K562 (cell line): ENCODE measurements around the gene SH3TC2.

ENCODE experiments used
- ADNP ChIP-seq: fragments of 200-800 bp; sonication (Bioruptor generic); IDR thresholded peaks from 2 replicates; pipeline ENCODE4 v1.6.1; 2016; ENCODE audit warnings: missing genetic modification characterization, missing compliant biosample characterization
- CBX5 ChIP-seq: IDR thresholded peaks from 2 replicates; pipeline ENCODE4 v1.6.1; 2014; ENCODE audit warnings: low read depth, borderline replicate concordance
- CTCF ChIP-seq, 3 experiments: IDR thresholded peaks in 2 of 3; conservative IDR thresholded peaks in 1 of 3; 2 replicates each; pipeline ENCODE4 v1.5.1; 2011 to 2012; ENCODE audit warnings: low read length in 3 of 3, mild to moderate bottlenecking in 3 of 3, control low read depth in 2 of 3, improper control_type of control experiment in 1 of 3, inconsistent platforms in 1 of 3, low read depth in 1 of 3, mixed read lengths in 1 of 3, moderate library complexity in 1 of 3; ENCODE audit not compliant: insufficient read depth in 2 of 3
- IRF1 ChIP-seq: sonication (generic); formaldehyde crosslinking; IDR thresholded peaks from 2 replicates; pipeline ENCODE4 v1.8.0; 2022; ENCODE audit warnings: missing genetic modification reagents, mild to moderate bottlenecking, borderline replicate concordance
- MTF1 ChIP-seq: fragments of 250-450 bp; sonication (Bioruptor Pico); IDR thresholded peaks from 2 replicates; pipeline ENCODE4 v1.9.0; 2021; ENCODE audit warnings: moderate library complexity, mild to moderate bottlenecking, inconsistent platforms, borderline replicate concordance
- NKRF ChIP-seq: fragments of 450-650 bp; IDR thresholded peaks from 2 replicates; pipeline ENCODE4 v1.6.1; 2016; ENCODE audit warnings: borderline replicate concordance
- POLR2A ChIP-seq: fragments of 450-650 bp; conservative IDR thresholded peaks from 2 replicates; pipeline ENCODE4 v1.6.1; 2016
- POLR2B ChIP-seq: fragments of 450-650 bp; IDR thresholded peaks from 2 replicates; pipeline ENCODE4 v1.6.1; 2018; ENCODE audit warnings: low read depth; ENCODE audit not compliant: partially characterized antibody
- RAD21 ChIP-seq, 2 experiments: fragments of 250-450 bp in 1 of 2; fragments of 450-650 bp in 1 of 2; sonication (Bioruptor Pico) in 1 of 2; formaldehyde crosslinking in 1 of 2; IDR thresholded peaks in 1 of 2; conservative IDR thresholded peaks in 1 of 2; 2 replicates each; pipeline versions ENCODE4 v1.4.0 to v1.8.0; 2020 to 2022; ENCODE audit warnings: mild to moderate bottlenecking in 2 of 2, moderate library complexity in 1 of 2
- SREBF1 ChIP-seq: fragments of 150-350 bp; IDR thresholded peaks from 2 replicates; pipeline ENCODE4 v1.6.1; 2014; ENCODE audit warnings: antibody characterized with exemption, low read depth, low read length, borderline replicate concordance
- ZNF24 ChIP-seq: fragments of 450-650 bp; IDR thresholded peaks from 2 replicates; pipeline ENCODE4 v1.6.1; 2016

GRCh38 chr5:148965511-148966265 lies 97.2 kb downstream of the SH3TC2 start:
- TF ChIP-seq CTCF (IDR thresholded peaks at IDR 0.05 in 2 of 3, conservative IDR thresholded peaks at IDR 0.05 in 1 of 3; ENCODE audit: insufficient read depth in 2 of 3, low read depth in 1 of 3, low read length in 3 of 3) (no peak), RAD21 (CRISPR knock-in tag; conservative IDR thresholded peaks at IDR 0.05 in 1 of 2, IDR thresholded peaks at IDR 0.05 in 1 of 2) (no peak), CBX5 (no peak), ZNF24 (no peak), ADNP (tag) (no peak), POLR2A (no peak), MTF1 (CRISPR knock-in tag) (no peak), IRF1 (CRISPR knock-in tag) (no peak), POLR2B (no peak), NKRF (no peak), SREBF1 (no peak)
